ENCODE results near the gene ATP6V0D1. TPM values are rescaled to one million over a fixed set of nuclear protein-coding genes. Genes with fewer than 3 reads are reported as not detected.
A peak's percentile ranks its signal among the peaks of the same experiment; 100 is the strongest.

The ATP6V0D1 gene
- total and polyA plus RNA-seq, 9 donors: 32.5 to 113 (median 63.0) TPM

DNA sequence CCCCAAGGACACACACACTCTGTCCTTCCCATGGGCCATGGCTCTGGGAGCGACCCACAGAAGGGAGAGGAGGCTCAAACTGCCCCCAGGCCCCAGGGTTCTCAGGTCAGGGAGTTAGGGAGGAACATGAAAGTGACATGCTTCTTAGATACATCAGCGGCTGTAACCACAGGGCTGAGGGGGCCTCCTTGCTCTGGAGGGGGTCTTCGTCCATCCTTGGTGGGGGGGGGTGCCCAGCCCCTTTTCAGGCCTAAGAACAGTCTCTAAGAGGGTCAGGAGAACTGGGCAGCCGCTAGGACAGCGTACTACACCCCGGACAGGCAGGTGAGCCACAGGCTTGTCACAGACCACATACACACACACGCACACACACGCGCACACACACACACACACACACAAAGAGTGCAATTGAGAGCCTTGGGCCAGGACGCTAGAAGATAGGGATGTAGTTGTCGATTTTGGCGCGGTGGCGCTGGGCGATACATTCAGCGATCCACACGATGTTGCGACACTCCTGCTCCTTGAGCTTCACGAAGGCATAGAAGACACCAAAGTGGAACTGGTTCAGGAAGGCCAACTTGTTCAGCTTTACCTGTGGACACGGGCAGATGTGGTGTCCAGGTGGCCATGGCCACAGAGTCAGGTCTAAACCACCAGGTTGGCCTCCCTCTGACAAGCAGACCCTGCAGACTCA lies 42.7 kb downstream of the ATP6V0D1 start:
- H3K4me3 ChIP-seq: no peak overlapping the region
- H3K9me3 ChIP-seq: no peaks in the 10 kb centered on the region
- no peaks in the 10 kb centered on the region for H3K36me3 ChIP-seq
- WGBS, 3 donors: 88 to 92% (median 90%) methylated on average over 20 of the region's 20 CpGs
- DNase-seq: no peak
- TF ChIP-seq POLR2A (IDR thresholded peaks at IDR 0.05) (no peak), EP300 (IDR thresholded peaks at IDR 0.05) (no peak), CTCF (IDR thresholded peaks at IDR 0.05) (no peak)
- no peaks in the 10 kb centered on the region for H3K27me3 ChIP-seq
- H3K4me1 ChIP-seq (ENCODE audit: insufficient read depth): peaks cover 13% of the 10 kb centered on the region
- H3K27ac ChIP-seq: no peak overlapping the region
- intact Hi-C loops (cut with DNase I): no loop called here

DNA sequence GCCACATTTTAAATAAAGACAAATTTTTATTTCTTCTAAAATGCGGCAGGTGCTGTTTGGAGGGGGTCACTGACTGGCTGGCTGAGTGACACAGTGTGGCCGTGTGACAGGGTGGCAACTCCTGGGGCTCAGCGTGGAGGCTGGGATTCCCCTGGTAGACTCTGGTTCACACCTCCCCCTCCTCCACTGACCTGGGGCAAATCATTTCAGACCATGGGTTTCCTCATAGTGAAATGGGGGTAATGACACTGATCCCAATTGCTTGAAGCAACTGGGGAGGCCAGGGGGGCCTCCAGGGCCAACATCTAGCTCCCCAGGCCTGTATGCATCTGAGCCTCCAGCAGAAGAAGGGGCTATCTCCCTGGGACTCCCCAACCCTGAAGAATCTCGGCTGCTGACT lies 43.4 kb downstream of the ATP6V0D1 start:
- Histone ChIP-seq H3K4me1 (ENCODE audit: insufficient read depth) (peaks cover 9% of the 10 kb centered on the region), H3K4me3 (no peak overlapping the region), H3K27ac (no peak overlapping the region), H3K36me3 (no peaks in the 10 kb centered on the region), H3K9me3 (no peaks in the 10 kb centered on the region), H3K27me3 (no peaks in the 10 kb centered on the region)
- TF ChIP-seq CTCF (IDR thresholded peaks at IDR 0.05) (no peak), EP300 (IDR thresholded peaks at IDR 0.05) (no peak), POLR2A (IDR thresholded peaks at IDR 0.05) (no peak)
- DNase-seq: no peak
- 83 to 88% (median 84%) methylated on average over 4 of the region's 4 CpGs for WGBS, 3 donors
- intact Hi-C loops (cut with DNase I): no loop called here

GRCh38 chr16:67436640-67437193 lies 44.2 kb downstream of the ATP6V0D1 start:
- intact Hi-C loops (cut with DNase I): no loop called here
- no peaks in the 10 kb centered on the region for H3K36me3 ChIP-seq
- peaks cover 5% of the 10 kb centered on the region for H3K4me1 ChIP-seq (ENCODE audit: insufficient read depth)
- no peak overlapping the region for H3K4me3 ChIP-seq
- no peaks in the 10 kb centered on the region for H3K9me3 ChIP-seq
- no peaks in the 10 kb centered on the region for H3K27me3 ChIP-seq
- 90 to 93% (median 92%) methylated on average over 23 of the region's 23 CpGs for WGBS, 3 donors
- TF ChIP-seq EP300 (IDR thresholded peaks at IDR 0.05) (no peak), CTCF (IDR thresholded peaks at IDR 0.05) (no peak), POLR2A (IDR thresholded peaks at IDR 0.05) (no peak)
- H3K27ac ChIP-seq: no peak overlapping the region
- peak in 1 of 5 donors; percentile 19 for DNase-seq

DNA sequence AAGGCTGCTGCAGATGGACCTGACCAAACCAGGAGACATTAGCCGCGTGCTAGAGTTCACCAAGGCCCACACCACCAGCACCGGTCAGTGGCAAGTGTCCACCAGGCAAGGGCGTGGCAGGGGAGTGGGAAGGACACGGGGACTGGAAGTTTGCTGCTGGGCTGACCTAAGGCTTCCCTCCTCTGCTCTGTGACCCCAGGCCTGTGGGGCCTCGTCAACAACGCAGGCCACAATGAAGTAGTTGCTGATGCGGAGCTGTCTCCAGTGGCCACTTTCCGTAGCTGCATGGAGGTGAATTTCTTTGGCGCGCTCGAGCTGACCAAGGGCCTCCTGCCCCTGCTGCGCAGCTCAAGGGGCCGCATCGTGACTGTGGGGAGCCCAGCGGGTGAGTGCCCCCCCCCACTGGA lies 45.2 kb downstream of the ATP6V0D1 start:
- Histone ChIP-seq H3K36me3 (no peaks in the 10 kb centered on the region), H3K4me1 (ENCODE audit: insufficient read depth) (peaks cover 4% of the 10 kb centered on the region), H3K27me3 (no peaks in the 10 kb centered on the region), H3K9me3 (no peaks in the 10 kb centered on the region), H3K4me3 (no peak overlapping the region), H3K27ac (no peak overlapping the region)
- no peak for DNase-seq
- 90 to 94% (median 91%) methylated on average over 16 of the region's 16 CpGs for WGBS, 3 donors
- intact Hi-C loops (cut with DNase I): no loop called here
- no peak for TF ChIP-seq POLR2A (IDR thresholded peaks at IDR 0.05)
- no peak for TF ChIP-seq CTCF (IDR thresholded peaks at IDR 0.05)
